Common myeloid progenitor, CD34-positive (primary cell): ENCODE results near the gene PSKH1.

Experiments used
- CTCF ChIA-PET: fragments of 350-600 bp; sonication (Branson Sonifier 250); formaldehyde crosslinking; loops from one replicate; lab custom pipeline; 2021; ENCODE audit warnings: antibody characterized with exemption; lab: Charles Lee
- POLR2A ChIA-PET: fragments of 350-600 bp; sonication (Branson Sonifier 250); formaldehyde crosslinking; loops from one replicate; lab custom pipeline; 2021; ENCODE audit warnings: antibody characterized with exemption; lab: Charles Lee
- DNase-seq, 3 donors: peaks; one replicate each; pipeline versions ENCODE4 v3.0.0 to v3.0.0-alpha.2; 2013
- H3K27ac ChIP-seq, 2 experiments: 1 replicate in 1 of 2; 2 replicates in 1 of 2; pipeline ENCODE4 v1.7.0; 2013; ENCODE audit warnings: inconsistent platforms in 2 of 2, low read length in 2 of 2, mild to moderate bottlenecking in 2 of 2, low read depth in 1 of 2, moderate library complexity in 1 of 2; ENCODE audit not compliant: severe bottlenecking in 2 of 2, insufficient read depth in 1 of 2, poor library complexity in 1 of 2
- H3K27me3 ChIP-seq, 5 experiments: replicated peaks in 2 of 5; 1 replicate in 3 of 5; 2 replicates in 2 of 5; pipeline versions ENCODE4 v1.6.1 to v1.7.0; 2013; ENCODE audit warnings: low read length in 4 of 5, mild to moderate bottlenecking in 2 of 5, moderate library complexity in 2 of 5, inconsistent platforms in 1 of 5; ENCODE audit not compliant: insufficient read depth in 5 of 5, control insufficient read depth in 4 of 5
- H3K36me3 ChIP-seq, 4 experiments: 1 replicate in 2 of 4; 2 replicates in 2 of 4; pipeline versions ENCODE4 v1.6.1 to v1.7.0; 2013; ENCODE audit warnings: low read length in 3 of 4, control low read depth in 1 of 4, mild to moderate bottlenecking in 1 of 4; ENCODE audit not compliant: control insufficient read depth in 4 of 4, insufficient read depth in 4 of 4
- H3K4me1 ChIP-seq, 4 experiments: 1 replicate in 3 of 4; 2 replicates in 1 of 4; pipeline versions ENCODE4 v1.6.1 to v1.7.1; 2013; ENCODE audit warnings: low read length in 3 of 4, mild to moderate bottlenecking in 3 of 4, control low read depth in 1 of 4, inconsistent platforms in 1 of 4, moderate library complexity in 1 of 4; ENCODE audit not compliant: control insufficient read depth in 4 of 4, insufficient read depth in 4 of 4; ENCODE audit errors: control extremely low read depth in 1 of 4
- H3K4me3 ChIP-seq, 7 experiments: 1 replicate in 4 of 7; 2 replicates in 3 of 7; pipeline versions ENCODE4 v1.5.1 to v1.7.0; 2013; ENCODE audit warnings: mild to moderate bottlenecking in 7 of 7, low read length in 6 of 7, moderate library complexity in 6 of 7, inconsistent platforms in 2 of 7, low read depth in 2 of 7, control low read depth in 1 of 7; ENCODE audit not compliant: insufficient read depth in 4 of 7, control insufficient read depth in 1 of 7; ENCODE audit errors: extremely low read depth in 1 of 7
- H3K9me3 ChIP-seq, 5 experiments: 1 replicate in 4 of 5; 2 replicates in 1 of 5; pipeline versions ENCODE4 v1.6.1 to v1.7.1; 2013; ENCODE audit warnings: low read length in 4 of 5, mild to moderate bottlenecking in 2 of 5, inconsistent platforms in 1 of 5, low read depth in 1 of 5, moderate library complexity in 1 of 5; ENCODE audit not compliant: control insufficient read depth in 4 of 5, insufficient read depth in 2 of 5; ENCODE audit errors: control extremely low read depth in 1 of 5
- WGBS: methylation state at CpG from one replicate; pipeline ENCODE4 v1.1.5; 2013; ENCODE audit not compliant: insufficient coverage; 5-methylcytosine and 5-hydroxymethylcytosine counted together

The PSKH1 gene

DNA sequence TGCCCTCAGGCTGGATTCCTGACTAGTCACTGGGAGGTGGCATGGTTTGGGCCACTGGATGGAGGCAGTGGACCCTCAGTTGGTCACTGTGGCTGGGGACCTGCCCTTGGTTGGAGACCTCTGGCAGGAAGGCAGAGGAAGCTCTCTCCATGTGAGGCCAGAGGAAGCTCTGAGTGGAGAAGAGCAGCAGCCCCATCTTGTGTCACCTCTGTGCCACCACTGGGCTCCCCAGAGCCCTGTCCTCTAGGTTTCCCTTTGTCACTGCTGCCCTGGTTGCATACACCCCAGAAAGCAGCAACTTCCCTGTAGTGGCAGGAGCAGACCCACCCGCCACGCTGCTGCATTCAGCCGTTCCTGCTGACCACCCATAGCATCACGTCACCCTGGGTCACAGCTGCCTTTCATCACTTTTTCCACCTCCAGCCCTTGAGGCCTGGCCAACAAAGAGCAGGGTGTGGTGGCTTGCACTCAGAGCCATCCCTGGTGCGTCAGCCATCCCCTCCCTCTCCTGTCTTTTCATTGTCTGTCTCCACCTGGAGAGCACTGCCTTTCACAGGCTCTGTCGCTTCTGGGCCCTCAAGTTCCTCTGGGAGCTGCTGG lies 26.7 kb downstream of the PSKH1 start:
- Histone ChIP-seq H3K9me3 (no peaks in the 10 kb centered on the region), H3K4me1 (peaks cover 0 to 15% (median 3%) of the 10 kb centered on the region in 4 experiments), H3K36me3 (peaks cover 8 to 51% (median 30%) of the 10 kb centered on the region in 4 experiments), H3K27ac (peak overlapping the region in 1 of 2 experiments; percentile 15), H3K4me3 (no peak overlapping the region), H3K27me3 (no peaks in the 10 kb centered on the region)
- 98% methylated on average over 5 of the region's 6 CpGs for WGBS
- peak in 2 of 3 donors; percentile 36 to 39 for DNase-seq
- CTCF ChIA-PET, result interaction anchor here (1.1 to 21.3 kb wide), 5 partner anchors 16 to 82 kb away, joined by 3 to 359 read pairs (median 3); partner anchors contain the start of genes EDC4 and NRN1L
- POLR2A ChIA-PET, result no interaction called here

- Histone ChIP-seq H3K9me3 (no peaks in the 10 kb centered on the region), H3K36me3 (peaks cover 0 to 42% (median 24%) of the 10 kb centered on the region in 4 experiments), H3K4me3 (no peak overlapping the region), H3K27me3 (no peaks in the 10 kb centered on the region), H3K4me1 (peaks cover 0 to 15% (median 3%) of the 10 kb centered on the region in 4 experiments), H3K27ac (peak overlapping the region in 1 of 2 experiments; percentile 9)
- 76% methylated on average over 3 of the region's 5 CpGs for WGBS
- DNase-seq, result no peak
- ChIA-PET POLR2A (no interaction called here), CTCF (interaction anchor here (1.0 to 21.3 kb wide), 8 partner anchors 12 to 250 kb away, joined by 3 to 359 read pairs (median 4); partner anchors contain the start of genes EDC4 and NRN1L)
These were observed 29.2 kb downstream of the PSKH1 start for GRCh38 chr16:67922221-67922620.

GRCh38 chr16:67922740-67923139 lies 29.7 kb downstream of the PSKH1 start:
- peaks cover 0 to 15% (median 3%) of the 10 kb centered on the region in 4 experiments for H3K4me1 ChIP-seq
- ChIA-PET CTCF (interaction anchor here (1.0 to 21.3 kb wide), 8 partner anchors 9 to 106 kb away, joined by 3 to 359 read pairs (median 4); partner anchors contain the start of genes CTRL, EDC4 and NRN1L), POLR2A (no interaction called here)
- no peaks in the 10 kb centered on the region for H3K9me3 ChIP-seq
- peak overlapping the region in 1 of 2 experiments; percentile 9 for H3K27ac ChIP-seq
- DNase-seq, result peak in 2 of 3 donors; percentile 18 to 33
- H3K36me3 ChIP-seq, result peaks cover 0 to 43% (median 25%) of the 10 kb centered on the region in 4 experiments
- H3K27me3 ChIP-seq, result no peaks in the 10 kb centered on the region
- 92% methylated on average over 8 of the region's 8 CpGs for whole genome bisulfite sequencing
- H3K4me3 ChIP-seq, result no peak overlapping the region

DNA sequence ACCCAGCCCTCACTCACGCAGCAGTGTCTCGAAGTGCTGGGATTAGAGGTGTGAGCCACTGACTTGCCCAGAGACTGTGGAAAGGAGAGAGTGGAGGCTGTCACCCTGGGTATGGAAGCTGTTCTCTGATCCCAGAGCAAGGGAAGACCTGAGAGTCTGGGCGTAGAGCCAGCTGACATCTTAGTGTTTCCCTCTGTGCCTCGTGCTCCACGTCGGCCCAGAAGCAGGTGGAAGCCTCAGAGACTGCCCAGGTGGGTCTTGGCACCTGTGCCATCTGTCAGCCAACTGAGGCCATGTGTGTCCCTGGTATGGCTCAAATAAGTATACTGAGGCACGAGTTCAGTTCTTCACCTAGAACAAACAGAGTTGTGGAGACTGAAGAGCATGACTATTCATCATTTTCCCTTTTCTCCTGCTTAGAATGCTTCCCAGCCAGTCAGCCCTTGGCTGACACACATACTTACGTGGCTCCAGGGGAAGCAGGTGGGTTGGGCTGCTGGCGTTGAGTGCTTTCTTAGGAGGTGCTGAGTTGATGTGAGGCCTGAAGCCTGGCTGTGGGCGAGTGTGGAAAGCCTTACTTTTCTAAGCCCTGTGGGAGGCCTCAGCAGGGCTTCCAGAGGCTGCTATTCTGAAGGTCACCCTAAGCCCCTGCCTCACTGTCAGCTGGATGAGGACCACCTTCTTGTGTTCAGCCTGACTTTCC lies 30.5 kb downstream of the PSKH1 start:
- H3K9me3 ChIP-seq, result no peaks in the 10 kb centered on the region
- no peak for DNase-seq
- peaks cover 6 to 45% (median 25%) of the 10 kb centered on the region in 4 experiments for H3K36me3 ChIP-seq
- H3K27ac ChIP-seq, result no peak overlapping the region
- no peaks in the 10 kb centered on the region for H3K27me3 ChIP-seq
- 93% methylated on average over 8 of the region's 10 CpGs for WGBS
- peaks cover 0 to 15% (median 3%) of the 10 kb centered on the region in 4 experiments for H3K4me1 ChIP-seq
- POLR2A ChIA-PET, result interaction anchor here (0.5 kb wide), 1 partner anchor 13 kb away, joined by 3 read pairs; no protein-coding TSS in a partner anchor
- CTCF ChIA-PET, result interaction anchor here (1.0 to 21.3 kb wide), 7 partner anchors 8 to 107 kb away, joined by 3 to 359 read pairs (median 4); partner anchors contain the start of genes CTRL, EDC4 and NRN1L
- no peak overlapping the region for H3K4me3 ChIP-seq

GRCh38 chr16:67924140-67924906 lies 31.3 kb downstream of the PSKH1 start:
- Histone ChIP-seq H3K27ac (no peak overlapping the region), H3K36me3 (peaks cover 4 to 48% (median 27%) of the 10 kb centered on the region in 4 experiments), H3K4me3 (no peak overlapping the region), H3K27me3 (no peaks in the 10 kb centered on the region), H3K9me3 (no peaks in the 10 kb centered on the region), H3K4me1 (peaks cover 0 to 15% (median 3%) of the 10 kb centered on the region in 4 experiments)
- ChIA-PET POLR2A (interaction anchor here (0.5 to 0.6 kb wide), 3 partner anchors 13 to 124 kb away, joined by 3 to 4 read pairs (median 3); partner anchors contain the start of genes DDX28 and DUS2), CTCF (interaction anchor here (0.5 to 21.3 kb wide), 9 partner anchors 10 to 254 kb away, joined by 3 to 359 read pairs (median 6); partner anchors contain the start of genes EDC4 and NRN1L)
- no peak for DNase-seq
- 97% methylated on average over 9 of the region's 10 CpGs for WGBS

DNA sequence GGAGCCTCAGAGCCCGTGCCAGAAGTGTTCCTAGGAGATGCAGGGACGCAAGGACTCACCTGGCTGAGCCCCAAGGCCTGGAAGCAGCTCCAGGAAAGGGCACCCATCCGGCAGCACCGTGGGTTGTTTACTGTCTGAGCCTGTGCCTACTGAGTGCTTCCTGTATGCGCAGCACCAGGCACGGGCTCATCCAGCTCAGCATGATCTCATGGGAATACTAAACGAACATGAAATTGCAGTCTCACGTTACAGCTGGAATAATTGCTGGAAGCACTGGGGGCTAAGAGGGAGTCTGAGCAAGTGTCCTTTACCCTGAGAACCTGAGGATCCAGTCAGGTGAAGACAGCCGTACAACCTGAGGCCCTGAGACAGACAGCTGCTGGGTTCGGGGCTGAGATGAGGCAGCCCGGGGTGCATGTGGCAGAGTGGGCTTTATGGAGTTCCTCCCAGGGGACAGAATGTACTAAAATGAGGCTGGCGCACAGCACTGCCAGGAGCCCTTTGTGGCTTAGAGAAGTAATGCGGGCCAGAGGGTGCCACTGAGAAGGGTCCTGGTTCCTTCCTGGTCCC lies 33.2 kb downstream of the PSKH1 start:
- CTCF ChIA-PET, result interaction anchor here (0.6 to 21.3 kb wide), 12 partner anchors 8 to 203 kb away, joined by 3 to 359 read pairs (median 4); partner anchors contain the start of genes EDC4 and NRN1L
- 78% methylated on average over 12 of the region's 13 CpGs for WGBS
- Histone ChIP-seq H3K4me1 (peaks cover 0 to 15% (median 3%) of the 10 kb centered on the region in 4 experiments), H3K36me3 (peaks cover 0 to 60% (median 38%) of the 10 kb centered on the region in 4 experiments), H3K27me3 (no peaks in the 10 kb centered on the region), H3K9me3 (no peaks in the 10 kb centered on the region), H3K4me3 (no peak overlapping the region), H3K27ac (no peak overlapping the region)
- POLR2A ChIA-PET, result no interaction called here
- peak in 2 of 3 donors; percentile 18 for DNase-seq
